Neural cell (in vitro differentiated cells): Measurements from ENCODE around the gene GRB2. TPM values are rescaled to one million over a fixed set of nuclear protein-coding genes. Genes with fewer than 3 reads are reported as not detected.

Experiments used
- H2AFZ ChIP-seq: fragments of 200-600, 300-800 bp; sonication (generic), shearing (Covaris generic); 2 replicates; pipeline ENCODE4 v1.6.0; 2014; ENCODE audit warnings: low read depth, mild to moderate bottlenecking, antibody characterized with exemption, low read length, moderate library complexity
- H3F3A ChIP-seq: fragments of 200-600 bp; shearing (Covaris generic); 2 replicates; pipeline ENCODE4 v1.6.1; 2016; ENCODE audit warnings: mild to moderate bottlenecking, moderate library complexity, mixed read lengths, antibody characterized with exemption, low read length; ENCODE audit not compliant: insufficient read depth, poor library complexity, severe bottlenecking
- H3K27ac ChIP-seq: fragments of 200-600, 300-800 bp; sonication (generic), shearing (Covaris generic); 2 replicates; pipeline ENCODE4 v1.5.1; 2014; ENCODE audit warnings: mild to moderate bottlenecking, low read length, moderate library complexity
- H3K27me3 ChIP-seq: fragments of 300-800, 200-600 bp; sonication (generic), shearing (Covaris generic); 2 replicates; pipeline ENCODE4 v1.6.0; 2014; ENCODE audit warnings: mild to moderate bottlenecking, low read depth, low read length, moderate library complexity; ENCODE audit not compliant: insufficient read depth
- H3K36me3 ChIP-seq: fragments of 300-800, 200-600 bp; sonication (generic), shearing (Covaris generic); 2 replicates; pipeline ENCODE4 v1.5.1; 2014; ENCODE audit warnings: mild to moderate bottlenecking, antibody characterized with exemption, low read length, moderate library complexity; ENCODE audit not compliant: insufficient read depth
- H3K4me2 ChIP-seq: fragments of 300-800, 200-600 bp; sonication (generic), shearing (Covaris generic); 2 replicates; pipeline ENCODE4 v1.6.0; 2014; ENCODE audit warnings: mild to moderate bottlenecking, low read length
- H3K4me3 ChIP-seq: fragments of 300-800, 200-600 bp; sonication (generic), shearing (Covaris generic); 2 replicates; pipeline ENCODE4 v1.5.1; 2014; ENCODE audit warnings: mild to moderate bottlenecking, low read length, moderate library complexity
- H3K79me2 ChIP-seq: fragments of 200-600 bp; shearing (Covaris generic); replicated peaks from 2 replicates; pipeline ENCODE4 v1.6.0; 2014; ENCODE audit warnings: mild to moderate bottlenecking, low read length, moderate library complexity; ENCODE audit not compliant: insufficient read depth
- H3K9ac ChIP-seq: fragments of 300-800, 200-600 bp; sonication (generic), shearing (Covaris generic); 2 replicates; pipeline ENCODE4 v1.6.1; 2016; ENCODE audit warnings: mild to moderate bottlenecking, low read length, mixed read lengths
- H3K9me2 ChIP-seq: fragments of 200-600 bp; shearing (Covaris generic); 2 replicates; pipeline ENCODE4 v1.6.1; 2016; ENCODE audit warnings: mild to moderate bottlenecking, low read length, mixed read lengths; ENCODE audit not compliant: insufficient read depth
- H3K9me3 ChIP-seq: fragments of 200-600, 300-800 bp; sonication (generic), shearing (Covaris generic); 2 replicates; pipeline ENCODE4 v1.6.1; 2016; ENCODE audit warnings: mild to moderate bottlenecking, mixed run types, low read length, moderate library complexity, mixed read lengths
- H4K20me1 ChIP-seq: fragments of 200-600 bp; shearing (Covaris generic); 2 replicates; pipeline ENCODE4 v1.6.1; 2016; ENCODE audit warnings: mild to moderate bottlenecking, mixed run types; ENCODE audit not compliant: insufficient read depth
- EP300 ChIP-seq: fragments of 450-650 bp; conservative IDR thresholded peaks from 2 replicates; pipeline ENCODE4 v1.6.1; 2014; ENCODE audit warnings: antibody characterized with exemption, mild to moderate bottlenecking, moderate library complexity; ENCODE audit not compliant: poor library complexity, severe bottlenecking
- EZH2 ChIP-seq: fragments of 200-600, 300-800 bp; shearing (Covaris generic), sonication (generic); IDR thresholded peaks from 2 replicates; pipeline ENCODE4 v1.6.1; 2014; ENCODE audit warnings: antibody characterized with exemption, low read length, borderline replicate concordance, mild to moderate bottlenecking; ENCODE audit not compliant: insufficient read depth, poor library complexity, severe bottlenecking
- MXI1 ChIP-seq: fragments of 450-650 bp; conservative IDR thresholded peaks from 2 replicates; pipeline ENCODE4 v1.6.1; 2014; ENCODE audit warnings: antibody characterized with exemption, mild to moderate bottlenecking; ENCODE audit not compliant: poor library complexity, severe bottlenecking
- RAD21 ChIP-seq: fragments of 450-650 bp; conservative IDR thresholded peaks from 2 replicates; pipeline ENCODE4 v1.6.1; 2014; ENCODE audit warnings: antibody characterized with exemption, mild to moderate bottlenecking, moderate library complexity
- SMC3 ChIP-seq: fragments of 450-650 bp; conservative IDR thresholded peaks from 2 replicates; pipeline ENCODE4 v1.6.1; 2014; ENCODE audit warnings: antibody characterized with exemption, mild to moderate bottlenecking, moderate library complexity; ENCODE audit not compliant: poor library complexity
- TAF1 ChIP-seq: IDR thresholded peaks from 2 replicates; pipeline ENCODE4 v1.6.1; 2012; ENCODE audit warnings: low read depth
- polyA plus RNA-seq: library from polyadenylated mRNA; depleted of rRNA; stranded (reverse); fragments of >200 nt; gene quantifications from 2 replicates; pipeline ENCODE4 v1.2.3, GENCODE V29; 2014
- TF ChIP-seq, protein P1 (sequence below): IDR thresholded peaks from 2 replicates; pipeline ENCODE4 v1.6.1; 2012; ENCODE audit warnings: borderline replicate concordance
- TF ChIP-seq, protein P2 (sequence below): fragments of 450-650 bp; IDR thresholded peaks from 2 replicates; pipeline ENCODE4 v1.5.1; 2014; ENCODE audit warnings: antibody characterized with exemption, mild to moderate bottlenecking, moderate library complexity; ENCODE audit not compliant: poor library complexity, severe bottlenecking

The GRB2 gene
- polyA plus RNA-seq, 1 donor from 2014 or later, result 134 TPM

DNA sequence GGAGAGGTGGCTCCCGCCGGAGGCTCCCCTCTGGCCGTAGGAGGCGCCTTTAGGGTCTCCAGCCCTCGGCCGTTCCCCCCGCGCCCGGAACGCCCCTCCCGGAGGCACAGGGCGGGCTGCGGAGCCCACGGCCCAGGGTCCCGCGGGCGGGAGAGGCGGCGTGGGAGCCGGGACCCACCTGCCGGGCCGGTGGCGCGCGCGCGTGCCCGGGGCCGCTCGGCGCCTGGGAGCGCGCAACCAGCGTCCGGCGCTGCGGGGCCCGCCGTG is 134.6 kb downstream of the GRB2 start, which contains the start of gene MIF4GD:
Gene MIF4GD, minus strand, starts transcription at position 266 of the 267 bp plus-strand sequence. CDS start 1,036 bp downstream, outside the sequence.
- Histone ChIP-seq H3K9me2 (no peaks in the 10 kb centered on the region), H3K36me3 (no peaks in the 10 kb centered on the region), H3K27me3 (no peaks in the 10 kb centered on the region), H3K27ac (peak within 1 kb of the TSS; percentile 80), H3K9me3 (no peaks in the 10 kb centered on the region), H3F3A (no peaks in the 10 kb centered on the region), H3K79me2 (no peaks in the 10 kb centered on the region), H3K9ac (peak within 1 kb of the TSS; percentile 94), H2AFZ (peak within 1 kb of the TSS; percentile 83), H3K4me2 (peak within 1 kb of the TSS; percentile 61), H4K20me1 (no peaks in the 10 kb centered on the region), H3K4me3 (peak within 1 kb of the TSS; percentile 98)
- TF ChIP-seq EP300, result no peak
- TF ChIP-seq EZH2, result no peak
- TF ChIP-seq, protein P1, sequence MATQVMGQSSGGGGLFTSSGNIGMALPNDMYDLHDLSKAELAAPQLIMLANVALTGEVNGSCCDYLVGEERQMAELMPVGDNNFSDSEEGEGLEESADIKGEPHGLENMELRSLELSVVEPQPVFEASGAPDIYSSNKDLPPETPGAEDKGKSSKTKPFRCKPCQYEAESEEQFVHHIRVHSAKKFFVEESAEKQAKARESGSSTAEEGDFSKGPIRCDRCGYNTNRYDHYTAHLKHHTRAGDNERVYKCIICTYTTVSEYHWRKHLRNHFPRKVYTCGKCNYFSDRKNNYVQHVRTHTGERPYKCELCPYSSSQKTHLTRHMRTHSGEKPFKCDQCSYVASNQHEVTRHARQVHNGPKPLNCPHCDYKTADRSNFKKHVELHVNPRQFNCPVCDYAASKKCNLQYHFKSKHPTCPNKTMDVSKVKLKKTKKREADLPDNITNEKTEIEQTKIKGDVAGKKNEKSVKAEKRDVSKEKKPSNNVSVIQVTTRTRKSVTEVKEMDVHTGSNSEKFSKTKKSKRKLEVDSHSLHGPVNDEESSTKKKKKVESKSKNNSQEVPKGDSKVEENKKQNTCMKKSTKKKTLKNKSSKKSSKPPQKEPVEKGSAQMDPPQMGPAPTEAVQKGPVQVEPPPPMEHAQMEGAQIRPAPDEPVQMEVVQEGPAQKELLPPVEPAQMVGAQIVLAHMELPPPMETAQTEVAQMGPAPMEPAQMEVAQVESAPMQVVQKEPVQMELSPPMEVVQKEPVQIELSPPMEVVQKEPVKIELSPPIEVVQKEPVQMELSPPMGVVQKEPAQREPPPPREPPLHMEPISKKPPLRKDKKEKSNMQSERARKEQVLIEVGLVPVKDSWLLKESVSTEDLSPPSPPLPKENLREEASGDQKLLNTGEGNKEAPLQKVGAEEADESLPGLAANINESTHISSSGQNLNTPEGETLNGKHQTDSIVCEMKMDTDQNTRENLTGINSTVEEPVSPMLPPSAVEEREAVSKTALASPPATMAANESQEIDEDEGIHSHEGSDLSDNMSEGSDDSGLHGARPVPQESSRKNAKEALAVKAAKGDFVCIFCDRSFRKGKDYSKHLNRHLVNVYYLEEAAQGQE, result no peak
- TF ChIP-seq TAF1, result peak; percentile 18

DNA sequence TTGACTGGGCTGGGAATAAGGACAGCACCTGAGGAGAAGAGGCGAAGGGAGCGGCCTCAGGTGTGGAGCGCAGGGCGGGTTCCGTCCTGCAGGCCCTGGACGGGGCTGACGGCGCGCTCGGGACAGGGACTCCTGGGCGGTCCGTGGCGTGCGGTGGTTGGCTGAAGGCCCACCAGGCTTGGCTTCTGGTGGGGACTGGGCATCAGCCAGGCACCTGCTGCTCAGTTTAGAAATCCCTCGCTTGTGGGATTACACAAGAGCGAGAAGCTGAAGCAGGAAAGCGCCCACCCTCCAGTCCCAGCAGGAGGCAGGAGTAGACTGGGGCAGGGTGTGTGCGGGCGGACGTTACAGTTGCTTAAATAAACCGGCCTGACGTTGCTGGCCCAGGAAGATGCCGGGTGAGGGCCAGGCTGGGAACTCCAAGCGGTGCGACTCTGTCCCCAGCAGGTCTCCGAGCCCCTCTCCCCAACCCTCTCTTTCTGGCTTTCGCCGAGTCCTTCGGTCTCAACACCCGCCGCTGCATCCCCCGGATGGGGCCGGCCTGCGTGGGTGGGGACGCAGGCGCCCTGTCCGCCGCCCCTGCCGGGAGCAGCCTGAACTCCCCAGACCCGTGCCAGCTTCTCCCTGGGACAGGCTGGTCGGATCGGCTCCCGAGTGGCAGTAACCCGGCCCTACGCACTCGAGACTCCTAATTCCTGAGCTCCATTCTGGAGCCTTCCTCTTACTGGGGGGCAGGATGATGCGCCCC is 135.1 kb downstream of the GRB2 start:
- Histone ChIP-seq H4K20me1 (no peaks in the 10 kb centered on the region), H3K27me3 (no peaks in the 10 kb centered on the region), H3K9ac (peak overlapping the region; percentile 94), H3K36me3 (no peaks in the 10 kb centered on the region), H3K4me2 (peak overlapping the region; percentile 61), H3K9me2 (no peaks in the 10 kb centered on the region), H2AFZ (peak overlapping the region; percentile 83), H3K4me3 (peak overlapping the region; percentile 98), H3K9me3 (no peaks in the 10 kb centered on the region), H3K27ac (peak overlapping the region; percentile 80), H3F3A (no peaks in the 10 kb centered on the region), H3K79me2 (no peaks in the 10 kb centered on the region)
- TF ChIP-seq SMC3, result no peak
- TF ChIP-seq EZH2, result no peak
- no peak for TF ChIP-seq MXI1
- TF ChIP-seq, protein P1, result no peak
- TF ChIP-seq RAD21, result peak; percentile 16
- no peak for TF ChIP-seq EP300
- TF ChIP-seq, protein P2, sequence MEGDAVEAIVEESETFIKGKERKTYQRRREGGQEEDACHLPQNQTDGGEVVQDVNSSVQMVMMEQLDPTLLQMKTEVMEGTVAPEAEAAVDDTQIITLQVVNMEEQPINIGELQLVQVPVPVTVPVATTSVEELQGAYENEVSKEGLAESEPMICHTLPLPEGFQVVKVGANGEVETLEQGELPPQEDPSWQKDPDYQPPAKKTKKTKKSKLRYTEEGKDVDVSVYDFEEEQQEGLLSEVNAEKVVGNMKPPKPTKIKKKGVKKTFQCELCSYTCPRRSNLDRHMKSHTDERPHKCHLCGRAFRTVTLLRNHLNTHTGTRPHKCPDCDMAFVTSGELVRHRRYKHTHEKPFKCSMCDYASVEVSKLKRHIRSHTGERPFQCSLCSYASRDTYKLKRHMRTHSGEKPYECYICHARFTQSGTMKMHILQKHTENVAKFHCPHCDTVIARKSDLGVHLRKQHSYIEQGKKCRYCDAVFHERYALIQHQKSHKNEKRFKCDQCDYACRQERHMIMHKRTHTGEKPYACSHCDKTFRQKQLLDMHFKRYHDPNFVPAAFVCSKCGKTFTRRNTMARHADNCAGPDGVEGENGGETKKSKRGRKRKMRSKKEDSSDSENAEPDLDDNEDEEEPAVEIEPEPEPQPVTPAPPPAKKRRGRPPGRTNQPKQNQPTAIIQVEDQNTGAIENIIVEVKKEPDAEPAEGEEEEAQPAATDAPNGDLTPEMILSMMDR, result peak; percentile 44
- no peak for TF ChIP-seq TAF1
